H9 (cell line): ENCODE data around the gene CRTAP. TPM values are rescaled to one million over a fixed set of nuclear protein-coding genes. Genes with fewer than 3 reads are reported as not detected.

Source experiments
- DNase-seq: peaks from one replicate; pipeline ENCODE4 v3.0.0-alpha.2; 2017
- H2AFZ ChIP-seq: one replicate; pipeline ENCODE4 v1.6.1; 2013; ENCODE audit warnings: mild to moderate bottlenecking, low read length, control low read depth, moderate library complexity
- H2AK5ac ChIP-seq: 2 replicates; pipeline ENCODE4 v1.6.1; 2013; ENCODE audit warnings: low read length, control low read depth, mixed read lengths; ENCODE audit not compliant: insufficient read length
- H2BK120ac ChIP-seq: one replicate; pipeline ENCODE4 v1.6.1; 2013; ENCODE audit warnings: low read depth, mild to moderate bottlenecking, low read length, control low read depth, inconsistent platforms; ENCODE audit not compliant: poor library complexity, severe bottlenecking
- H2BK12ac ChIP-seq: 2 replicates; pipeline ENCODE4 v1.6.1; 2013; ENCODE audit warnings: low read length, control low read depth, mixed read lengths, low read depth; ENCODE audit not compliant: insufficient read length
- H2BK15ac ChIP-seq: 2 replicates; pipeline ENCODE4 v1.6.1; 2013; ENCODE audit warnings: low read depth, low read length, control low read depth
- H2BK20ac ChIP-seq: one replicate; pipeline ENCODE4 v1.6.1; 2013; ENCODE audit warnings: low read depth, mild to moderate bottlenecking, low read length, control low read depth, inconsistent platforms; ENCODE audit not compliant: poor library complexity, severe bottlenecking
- H2BK5ac ChIP-seq: 2 replicates; pipeline ENCODE4 v1.6.1; 2013; ENCODE audit warnings: low read length, control low read depth, mixed read lengths; ENCODE audit not compliant: insufficient read length
- H3K14ac ChIP-seq: 2 replicates; pipeline ENCODE4 v1.6.1; 2013; ENCODE audit warnings: low read length, control low read depth; ENCODE audit not compliant: insufficient read depth
- H3K18ac ChIP-seq: 2 replicates; pipeline ENCODE4 v1.6.1; 2013; ENCODE audit warnings: low read depth, mild to moderate bottlenecking, mixed read lengths, low read length, control low read depth; ENCODE audit not compliant: insufficient read length
- H3K23ac ChIP-seq: 2 replicates; pipeline ENCODE4 v1.6.1; 2013; ENCODE audit warnings: low read length, control low read depth, mixed read lengths, low read depth; ENCODE audit not compliant: insufficient read length
- H3K23me2 ChIP-seq: 2 replicates; pipeline ENCODE4 v1.6.1; 2013; ENCODE audit warnings: low read depth, mild to moderate bottlenecking, mixed read lengths, low read length, control low read depth; ENCODE audit not compliant: insufficient read length, poor library complexity, severe bottlenecking
- H3K27ac ChIP-seq: 2 replicates; pipeline ENCODE4 v1.5.1; 2013; ENCODE audit warnings: low read length, control low read depth, mixed read lengths, low read depth; ENCODE audit not compliant: insufficient read length
- H3K27me3 ChIP-seq: 2 replicates; pipeline ENCODE4 v1.6.1; 2013; ENCODE audit warnings: low read length, control low read depth, inconsistent platforms; ENCODE audit not compliant: insufficient read depth
- H3K4ac ChIP-seq: 2 replicates; pipeline ENCODE4 v1.6.1; 2013; ENCODE audit warnings: low read depth, mild to moderate bottlenecking, control low read depth, inconsistent platforms, low read length, moderate library complexity
- H3K4me1 ChIP-seq: 2 replicates; pipeline ENCODE4 v1.6.1; 2013; ENCODE audit warnings: low read length, control low read depth, inconsistent platforms; ENCODE audit not compliant: insufficient read depth
- H3K4me2 ChIP-seq: 2 replicates; pipeline ENCODE4 v1.6.1; 2013; ENCODE audit warnings: low read length, control low read depth, mixed read lengths; ENCODE audit not compliant: insufficient read length, insufficient read depth
- H3K56ac ChIP-seq: 2 replicates; pipeline ENCODE4 v1.6.1; 2013; ENCODE audit warnings: low read depth, mild to moderate bottlenecking, mixed read lengths, low read length, control low read depth; ENCODE audit not compliant: insufficient read length
- H3K79me1 ChIP-seq: 2 replicates; pipeline ENCODE4 v1.6.1; 2013; ENCODE audit warnings: low read depth, mild to moderate bottlenecking, moderate library complexity, low read length, control low read depth, inconsistent platforms; ENCODE audit not compliant: insufficient read depth, poor library complexity, severe bottlenecking
- H3K79me2 ChIP-seq: 2 replicates; pipeline ENCODE4 v1.6.1; 2013; ENCODE audit warnings: low read length, control low read depth, inconsistent platforms; ENCODE audit not compliant: insufficient read depth
- H3K9ac ChIP-seq: 2 replicates; pipeline ENCODE4 v1.6.1; 2013; ENCODE audit warnings: low read length, control low read depth, mixed read lengths; ENCODE audit not compliant: insufficient read length; ENCODE audit errors: extremely low read depth
- H3K9me3 ChIP-seq: one replicate; pipeline ENCODE4 v1.6.1; 2013; ENCODE audit warnings: low read depth, low read length, inconsistent platforms; ENCODE audit not compliant: control insufficient read depth
- H3T11ph ChIP-seq: one replicate; pipeline ENCODE4 v1.6.1; 2013; ENCODE audit warnings: mild to moderate bottlenecking, low read length, control low read depth, inconsistent platforms
- H4K20me1 ChIP-seq: one replicate; pipeline ENCODE4 v1.6.1; 2013; ENCODE audit not compliant: control insufficient read depth, insufficient read length, insufficient read depth
- H4K5ac ChIP-seq: 2 replicates; pipeline ENCODE4 v1.6.1; 2013; ENCODE audit warnings: low read depth, mild to moderate bottlenecking, mixed read lengths, low read length, control low read depth; ENCODE audit not compliant: insufficient read length
- H4K8ac ChIP-seq: replicated peaks from 2 replicates; pipeline ENCODE4 v1.6.1; 2013; ENCODE audit warnings: low read length, control low read depth, mixed read lengths, low read depth; ENCODE audit not compliant: insufficient read length
- H4K91ac ChIP-seq: 2 replicates; pipeline ENCODE4 v1.6.1; 2013; ENCODE audit warnings: low read depth, mild to moderate bottlenecking, moderate library complexity, mixed read lengths, low read length, control low read depth; ENCODE audit not compliant: insufficient read length
- H3K27ac Mint-ChIP-seq, 3 experiments: 2 replicates in 2 of 3; 3 replicates in 1 of 3; pipeline ENCODE4 v1.8.0; 2020 to 2021; ENCODE audit warnings: mixed read lengths in 3 of 3, mild to moderate bottlenecking in 1 of 3, moderate library complexity in 1 of 3
- H3K27me3 Mint-ChIP-seq: 2 replicates; pipeline ENCODE4 v1.8.0; 2021; ENCODE audit warnings: low read depth, mild to moderate bottlenecking, moderate library complexity, mixed read lengths
- H3K36me3 Mint-ChIP-seq, 3 experiments: 2 replicates in 2 of 3; 3 replicates in 1 of 3; pipeline ENCODE4 v1.8.0; 2020 to 2021; ENCODE audit warnings: low read depth in 3 of 3, mixed read lengths in 3 of 3; ENCODE audit not compliant: insufficient read depth in 1 of 3
- H3K4me1 Mint-ChIP-seq, 2 experiments: 2 replicates each; pipeline ENCODE4 v1.8.0; 2020; ENCODE audit warnings: mixed read lengths in 2 of 2
- H3K4me3 Mint-ChIP-seq, 2 experiments: 2 replicates in 1 of 2; 3 replicates in 1 of 2; pipeline ENCODE4 v1.8.0; 2020 to 2021; ENCODE audit warnings: mild to moderate bottlenecking in 2 of 2, mixed read lengths in 2 of 2, moderate library complexity in 1 of 2
- H3K9me3 Mint-ChIP-seq, 2 experiments: 2 replicates in 1 of 2; 3 replicates in 1 of 2; pipeline ENCODE4 v1.8.0; 2020; ENCODE audit warnings: mild to moderate bottlenecking in 2 of 2, mixed read lengths in 2 of 2, moderate library complexity in 1 of 2
- WGBS: extraction: QIAGEN DNeasy Blood & Tissue Kit; methylation state at CpG from one replicate; pipeline ENCODE4 v1.1.7; 2013; ENCODE audit warnings: missing lambda C conversion rate, low lambda C conversion rate, mixed read lengths; ENCODE audit not compliant: insufficient read length; ENCODE audit errors: extremely low coverage; 5-methylcytosine and 5-hydroxymethylcytosine counted together
- total RNA-seq: library from RNA; stranded (reverse); gene quantifications from 2 replicates; pipeline ENCODE4 v1.2.1, GENCODE V29; 2021
- TF ChIP-seq, protein P1 (sequence below): fragments of 200-600 bp; sonication (generic); conservative IDR thresholded peaks from 3 replicates; pipeline ENCODE4 v1.8.0; 2021; ENCODE audit warnings: antibody characterized with exemption, mild to moderate bottlenecking

CRTAP gene
- total RNA-seq, 1 experiment from 2014 or later = 159 TPM

DNA sequence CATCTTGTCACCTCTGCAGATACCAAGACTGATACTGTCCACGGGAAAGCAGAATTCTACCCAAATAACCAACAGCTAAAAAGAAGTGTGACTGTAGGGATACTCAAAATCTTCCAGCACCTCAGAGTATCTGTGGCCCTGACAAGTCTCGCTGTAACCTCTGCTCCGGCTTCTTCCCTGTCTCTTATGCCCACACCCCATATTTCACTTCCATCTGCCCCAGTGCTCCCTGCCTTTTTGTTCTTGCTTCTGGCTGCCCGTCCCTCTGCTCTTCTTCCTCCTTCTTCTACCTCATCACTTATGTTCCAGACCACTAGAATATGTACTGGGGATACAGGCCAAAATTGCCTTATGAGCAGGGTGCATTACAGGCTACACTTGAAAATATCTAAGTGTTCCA, 45.4 kb downstream of the CRTAP start:
- H3K27ac ChIP-seq = no peak overlapping the region
- H3K9me3 ChIP-seq = no peaks in the 10 kb centered on the region
- no peaks in the 10 kb centered on the region for H3K9me3 Mint-ChIP-seq
- peak overlapping the region in 1 of 3 experiments; percentile 18; a peak in 1 of 7 replicates for H3K27ac Mint-ChIP-seq
- H2AFZ ChIP-seq = no peak overlapping the region
- H3K4ac ChIP-seq = no peak overlapping the region
- H3K14ac ChIP-seq = no peak overlapping the region
- H3K56ac ChIP-seq = no peak overlapping the region
- DNase-seq = no peak
- no peaks in the 10 kb centered on the region for H3K23me2 ChIP-seq
- no peak overlapping the region for H2BK5ac ChIP-seq
- no peaks in the 10 kb centered on the region for H4K20me1 ChIP-seq
- H4K8ac ChIP-seq = no peak overlapping the region
- no peaks in the 10 kb centered on the region for H3K36me3 Mint-ChIP-seq
- H2BK12ac ChIP-seq = no peak overlapping the region
- no peaks in the 10 kb centered on the region for H3K27me3 Mint-ChIP-seq
- H2BK120ac ChIP-seq = no peak overlapping the region
- no peak overlapping the region for H3T11ph ChIP-seq
- H4K91ac ChIP-seq = no peak overlapping the region
- H3K4me3 Mint-ChIP-seq = no peak overlapping the region
- H3K27me3 ChIP-seq = no peaks in the 10 kb centered on the region
- no peak overlapping the region for H2AK5ac ChIP-seq
- H3K4me2 ChIP-seq = no peak overlapping the region
- WGBS = no CpG with 5 or more reads among the region's 4 CpGs
- no peak overlapping the region for H2BK20ac ChIP-seq
- no peaks in the 10 kb centered on the region for H3K79me1 ChIP-seq
- H3K18ac ChIP-seq = no peak overlapping the region
- H3K9ac ChIP-seq = no peak overlapping the region
- H3K23ac ChIP-seq = no peak overlapping the region
- no peaks in the 10 kb centered on the region for H3K79me2 ChIP-seq
- peaks cover 4% of the 10 kb centered on the region in 2 experiments; a peak in 2 of 4 replicates for H3K4me1 Mint-ChIP-seq
- TF ChIP-seq, protein P1, sequence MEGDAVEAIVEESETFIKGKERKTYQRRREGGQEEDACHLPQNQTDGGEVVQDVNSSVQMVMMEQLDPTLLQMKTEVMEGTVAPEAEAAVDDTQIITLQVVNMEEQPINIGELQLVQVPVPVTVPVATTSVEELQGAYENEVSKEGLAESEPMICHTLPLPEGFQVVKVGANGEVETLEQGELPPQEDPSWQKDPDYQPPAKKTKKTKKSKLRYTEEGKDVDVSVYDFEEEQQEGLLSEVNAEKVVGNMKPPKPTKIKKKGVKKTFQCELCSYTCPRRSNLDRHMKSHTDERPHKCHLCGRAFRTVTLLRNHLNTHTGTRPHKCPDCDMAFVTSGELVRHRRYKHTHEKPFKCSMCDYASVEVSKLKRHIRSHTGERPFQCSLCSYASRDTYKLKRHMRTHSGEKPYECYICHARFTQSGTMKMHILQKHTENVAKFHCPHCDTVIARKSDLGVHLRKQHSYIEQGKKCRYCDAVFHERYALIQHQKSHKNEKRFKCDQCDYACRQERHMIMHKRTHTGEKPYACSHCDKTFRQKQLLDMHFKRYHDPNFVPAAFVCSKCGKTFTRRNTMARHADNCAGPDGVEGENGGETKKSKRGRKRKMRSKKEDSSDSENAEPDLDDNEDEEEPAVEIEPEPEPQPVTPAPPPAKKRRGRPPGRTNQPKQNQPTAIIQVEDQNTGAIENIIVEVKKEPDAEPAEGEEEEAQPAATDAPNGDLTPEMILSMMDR = no peak
- H3K4me1 ChIP-seq = no peaks in the 10 kb centered on the region
- no peak overlapping the region for H4K5ac ChIP-seq
- no peak overlapping the region for H2BK15ac ChIP-seq
